Astrocyte of the spinal cord (primary cell): ENCODE results near the gene OSGIN1.

ENCODE experiments used
- DNase-seq: peaks from one replicate; pipeline ENCODE4 v3.0.0; 2011; ENCODE audit warnings: low read depth, low spot score
- H3K4me3 ChIP-seq: 2 replicates; pipeline ENCODE4 v1.5.1; 2011; ENCODE audit warnings: low read depth, mild to moderate bottlenecking, low read length, moderate library complexity
- in situ Hi-C: cut with HindIII; loops from 2 replicates; pipeline ENCODE4 v1.10.0; 2017; ENCODE audit warnings: low sequenced_read_pairs
- TF ChIP-seq, protein P1 (sequence below): IDR thresholded peaks from 2 replicates; pipeline ENCODE4 v1.5.1; 2012; ENCODE audit warnings: low read depth, mild to moderate bottlenecking, low read length, inconsistent platforms

Gene OSGIN1

DNA sequence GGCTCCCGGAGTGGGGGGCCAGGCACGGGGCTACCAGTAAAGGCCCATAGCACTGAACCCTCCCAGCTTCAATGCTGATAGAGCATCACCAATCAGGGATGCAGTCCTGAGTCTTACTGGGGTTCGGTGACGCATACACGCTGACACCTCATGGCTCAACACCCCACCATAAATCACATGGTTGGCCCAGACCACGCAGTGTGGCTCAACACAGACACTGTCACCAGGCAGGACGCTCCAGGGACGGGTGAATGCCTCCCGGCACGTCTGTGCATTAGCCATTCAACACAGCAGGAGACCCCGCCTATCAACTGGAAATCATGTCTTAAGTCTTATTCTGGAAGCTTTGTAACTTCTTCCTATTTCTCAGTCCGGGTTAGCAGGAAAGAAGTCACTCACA, 50.0 kb downstream of the OSGIN1 start:
- H3K4me3 ChIP-seq: no peak overlapping the region
- in situ Hi-C loops: no loop called here
- TF ChIP-seq, protein P1, sequence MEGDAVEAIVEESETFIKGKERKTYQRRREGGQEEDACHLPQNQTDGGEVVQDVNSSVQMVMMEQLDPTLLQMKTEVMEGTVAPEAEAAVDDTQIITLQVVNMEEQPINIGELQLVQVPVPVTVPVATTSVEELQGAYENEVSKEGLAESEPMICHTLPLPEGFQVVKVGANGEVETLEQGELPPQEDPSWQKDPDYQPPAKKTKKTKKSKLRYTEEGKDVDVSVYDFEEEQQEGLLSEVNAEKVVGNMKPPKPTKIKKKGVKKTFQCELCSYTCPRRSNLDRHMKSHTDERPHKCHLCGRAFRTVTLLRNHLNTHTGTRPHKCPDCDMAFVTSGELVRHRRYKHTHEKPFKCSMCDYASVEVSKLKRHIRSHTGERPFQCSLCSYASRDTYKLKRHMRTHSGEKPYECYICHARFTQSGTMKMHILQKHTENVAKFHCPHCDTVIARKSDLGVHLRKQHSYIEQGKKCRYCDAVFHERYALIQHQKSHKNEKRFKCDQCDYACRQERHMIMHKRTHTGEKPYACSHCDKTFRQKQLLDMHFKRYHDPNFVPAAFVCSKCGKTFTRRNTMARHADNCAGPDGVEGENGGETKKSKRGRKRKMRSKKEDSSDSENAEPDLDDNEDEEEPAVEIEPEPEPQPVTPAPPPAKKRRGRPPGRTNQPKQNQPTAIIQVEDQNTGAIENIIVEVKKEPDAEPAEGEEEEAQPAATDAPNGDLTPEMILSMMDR: no peak
- no peak for DNase-seq

- TF ChIP-seq, protein P1: no peak
- in situ Hi-C loops: no loop called here
- H3K4me3 ChIP-seq: no peak overlapping the region
- DNase-seq: no peak
Observed at GRCh38 chr16:84004442-84004841, 51.4 kb downstream of the OSGIN1 start.

DNA sequence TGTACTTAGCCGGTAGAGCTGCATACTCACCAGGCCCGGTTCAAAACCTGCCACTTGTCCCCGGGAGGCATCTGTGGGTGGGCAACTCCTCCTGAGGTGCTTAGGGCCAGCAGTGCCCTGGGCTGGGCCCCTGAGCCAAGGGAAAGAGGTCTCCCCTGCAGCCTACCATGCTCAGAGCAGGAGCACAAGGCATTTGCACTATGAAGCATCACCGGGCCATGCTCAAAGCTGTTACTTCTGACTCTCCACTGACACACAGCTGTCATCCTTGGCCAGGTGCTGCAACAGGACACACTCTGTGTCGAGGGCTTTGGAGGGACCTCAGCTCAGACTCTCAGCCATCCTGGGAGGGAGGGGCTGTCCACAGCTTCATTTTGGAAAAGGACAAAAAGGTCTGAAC, 52.4 kb downstream of the OSGIN1 start:
- DNase-seq: no peak
- TF ChIP-seq, protein P1: no peak
- in situ Hi-C loops: no loop called here
- H3K4me3 ChIP-seq: no peak overlapping the region

GRCh38 chr16:84007520-84007919, 54.5 kb downstream of the OSGIN1 start:
- DNase-seq: no peak
- in situ Hi-C loops: no loop called here
- no peak overlapping the region for H3K4me3 ChIP-seq
- TF ChIP-seq, protein P1: no peak

DNA sequence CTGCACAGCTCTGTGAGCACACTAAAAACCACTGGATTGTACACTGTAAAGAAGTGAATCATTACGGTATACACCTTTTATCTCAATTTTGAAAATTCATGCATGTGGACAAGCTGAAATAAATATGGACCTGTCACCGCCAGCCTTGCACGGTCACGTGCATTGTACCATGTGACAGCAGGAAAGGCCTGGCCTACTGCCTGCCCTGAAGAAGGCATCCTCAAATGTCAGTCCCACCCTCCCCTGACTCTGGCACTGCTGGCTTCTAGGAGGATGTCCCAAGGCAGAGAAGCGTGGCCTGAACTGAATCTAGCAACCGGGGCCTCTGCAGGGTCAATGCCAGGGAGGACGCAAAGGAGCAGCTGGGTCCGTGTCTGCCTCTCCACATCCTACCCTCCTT, 54.9 kb downstream of the OSGIN1 start:
- TF ChIP-seq, protein P1: no peak
- in situ Hi-C loops: no loop called here
- no peak for DNase-seq

DNA sequence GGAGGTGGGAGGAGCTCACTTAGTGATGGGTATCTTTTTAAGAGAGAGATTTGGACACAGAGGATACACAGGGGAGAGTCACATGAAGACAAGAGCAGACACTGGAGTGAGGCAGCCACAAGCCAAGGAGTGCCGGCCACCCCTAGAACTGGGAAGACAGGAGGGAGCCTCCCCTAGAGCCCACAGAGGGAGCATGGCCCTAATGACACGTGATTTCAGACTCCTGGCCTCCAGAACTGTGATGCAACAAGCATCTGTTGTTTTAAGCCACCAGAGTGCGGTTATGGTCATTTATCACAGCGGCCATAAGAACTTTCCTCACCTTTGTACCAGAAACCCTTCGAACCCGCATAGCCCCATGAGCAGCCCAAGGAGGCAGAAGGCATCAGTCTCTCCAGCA, 56.2 kb downstream of the OSGIN1 start:
- in situ Hi-C loops: no loop called here
- TF ChIP-seq, protein P1: no peak
- no peak for DNase-seq
- no peak overlapping the region for H3K4me3 ChIP-seq

More for the DNA sequence above, 54.9 kb downstream of the OSGIN1 start:
- H3K4me3 ChIP-seq: no peak overlapping the region
